Measurements from ENCODE around the gene TNFRSF18.

The TNFRSF18 gene

GRCh38 chr1:1212780-1213344, 6.5 kb upstream of the TNFRSF18 start:
- H3K4me1 Mint-ChIP-seq, result peaks cover 69% of the 10 kb centered on the region
- no peak overlapping the region for H3K27ac Mint-ChIP-seq
- peak; percentile 3 for ATAC-seq
- no peaks in the 10 kb centered on the region for H3K9me3 Mint-ChIP-seq
- peak overlapping the region; percentile 46 for H3K4me3 Mint-ChIP-seq
- H3K27me3 Mint-ChIP-seq, result peaks cover 8% of the 10 kb centered on the region
- H3K36me3 Mint-ChIP-seq, result peaks cover 24% of the 10 kb centered on the region

GRCh38 chr1:1211541-1212441, 5.4 kb upstream of the TNFRSF18 start:
- H3K4me3 Mint-ChIP-seq, result peak overlapping the region; percentile 57
- peaks cover 8% of the 10 kb centered on the region for H3K27me3 Mint-ChIP-seq
- no peaks in the 10 kb centered on the region for H3K9me3 Mint-ChIP-seq
- peaks cover 71% of the 10 kb centered on the region for H3K4me1 Mint-ChIP-seq
- peak overlapping the region; percentile 53 for H3K27ac Mint-ChIP-seq
- ATAC-seq, result no peak
- H3K36me3 Mint-ChIP-seq, result peaks cover 14% of the 10 kb centered on the region

- Mint-ChIP-seq H3K9me3 (no peaks in the 10 kb centered on the region), H3K36me3 (peaks cover 6% of the 10 kb centered on the region), H3K27me3 (peaks cover 8% of the 10 kb centered on the region), H3K4me1 (peaks cover 69% of the 10 kb centered on the region), H3K4me3 (peak overlapping the region; percentile 7), H3K27ac (peak overlapping the region; percentile 53)
- ATAC-seq, result no peak
These were observed 4.5 kb upstream of the TNFRSF18 start for GRCh38 chr1:1210726-1211540.

GRCh38 chr1:1208713-1209433, 2.5 kb upstream of the TNFRSF18 start:
- peak overlapping the region; percentile 61 for H3K4me3 Mint-ChIP-seq
- ATAC-seq, result peak; percentile 42

GRCh38 chr1:1207571-1207892, 1.1 kb upstream of the TNFRSF18 start:
- Mint-ChIP-seq H3K4me3 (peak overlapping the region; percentile 84), H3K36me3 (peaks cover 6% of the 10 kb centered on the region), H3K9me3 (no peaks in the 10 kb centered on the region), H3K27ac (peak overlapping the region; percentile 90), H3K27me3 (peaks cover 8% of the 10 kb centered on the region), H3K4me1 (peaks cover 68% of the 10 kb centered on the region)
- no peak for ATAC-seq

More at GRCh38 chr1:1208713-1209433, 2.5 kb upstream of the TNFRSF18 start:
- H3K4me1 Mint-ChIP-seq, result peaks cover 68% of the 10 kb centered on the region
- H3K36me3 Mint-ChIP-seq, result peaks cover 6% of the 10 kb centered on the region
- H3K9me3 Mint-ChIP-seq, result no peaks in the 10 kb centered on the region
- H3K27me3 Mint-ChIP-seq, result peaks cover 8% of the 10 kb centered on the region
- peak overlapping the region; percentile 90 for H3K27ac Mint-ChIP-seq

GRCh38 chr1:1206966-1207531, 657 bp upstream of the TNFRSF18 start:
- H3K4me1 Mint-ChIP-seq, result peaks cover 64% of the 10 kb centered on the region
- peak overlapping the region; percentile 84 for H3K4me3 Mint-ChIP-seq
- H3K27me3 Mint-ChIP-seq, result peaks cover 8% of the 10 kb centered on the region
- peak overlapping the region; percentile 90 for H3K27ac Mint-ChIP-seq
- peak; percentile 0 for ATAC-seq
- peaks cover 6% of the 10 kb centered on the region for H3K36me3 Mint-ChIP-seq
- H3K9me3 Mint-ChIP-seq, result no peaks in the 10 kb centered on the region

GRCh38 chr1:1205769-1206375, 520 bp downstream of the TNFRSF18 start:
- Mint-ChIP-seq H3K27me3 (peaks cover 2% of the 10 kb centered on the region), H3K27ac (peak overlapping the region; percentile 82), H3K4me1 (peaks cover 57% of the 10 kb centered on the region), H3K36me3 (peaks cover 2% of the 10 kb centered on the region), H3K9me3 (no peaks in the 10 kb centered on the region), H3K4me3 (peak overlapping the region; percentile 84)
- no peak for ATAC-seq

- ATAC-seq, result no peak
- Mint-ChIP-seq H3K4me3 (peak overlapping the region; percentile 84), H3K27ac (peak overlapping the region; percentile 82), H3K9me3 (no peaks in the 10 kb centered on the region), H3K4me1 (peaks cover 61% of the 10 kb centered on the region), H3K27me3 (peaks cover 8% of the 10 kb centered on the region), H3K36me3 (no peaks in the 10 kb centered on the region)
These were observed 1.2 kb downstream of the TNFRSF18 start for GRCh38 chr1:1204998-1205768.

GRCh38 chr1:1204425-1204920, 1.9 kb downstream of the TNFRSF18 start:
- Mint-ChIP-seq H3K9me3 (no peaks in the 10 kb centered on the region), H3K4me3 (peak overlapping the region; percentile 84), H3K27me3 (peaks cover 8% of the 10 kb centered on the region), H3K36me3 (no peaks in the 10 kb centered on the region), H3K27ac (peak overlapping the region; percentile 82), H3K4me1 (peaks cover 61% of the 10 kb centered on the region)
- no peak for ATAC-seq

- H3K9me3 Mint-ChIP-seq, result no peaks in the 10 kb centered on the region
- H3K27ac Mint-ChIP-seq, result peak overlapping the region; percentile 82
- no peaks in the 10 kb centered on the region for H3K36me3 Mint-ChIP-seq
- ATAC-seq, result no peak
- H3K4me3 Mint-ChIP-seq, result no peak overlapping the region
- peaks cover 8% of the 10 kb centered on the region for H3K27me3 Mint-ChIP-seq
- H3K4me1 Mint-ChIP-seq, result peaks cover 58% of the 10 kb centered on the region
These were observed 2.6 kb downstream of the TNFRSF18 start for GRCh38 chr1:1203561-1204424.

GRCh38 chr1:1202831-1203560, 3.4 kb downstream of the TNFRSF18 start:
- no peak overlapping the region for H3K4me3 Mint-ChIP-seq
- no peaks in the 10 kb centered on the region for H3K9me3 Mint-ChIP-seq
- peak overlapping the region; percentile 52 for H3K27ac Mint-ChIP-seq
- H3K27me3 Mint-ChIP-seq, result peaks cover 8% of the 10 kb centered on the region
- ATAC-seq, result no peak
- H3K4me1 Mint-ChIP-seq, result peaks cover 50% of the 10 kb centered on the region
- H3K36me3 Mint-ChIP-seq, result no peaks in the 10 kb centered on the region
